GM12874 (cell line): Measurements from ENCODE around the gene TREML1.

Source experiments
- CTCF ChIP-seq: IDR thresholded peaks from 2 replicates; pipeline ENCODE4 v1.5.1; 2011; ENCODE audit warnings: low read depth, mild to moderate bottlenecking, control low read depth, low read length, moderate library complexity; ENCODE audit not compliant: insufficient read depth

The TREML1 gene

GRCh38 chr6:41175084-41175483 lies 20.9 kb upstream of the TREML1 start:
- no peak for TF ChIP-seq CTCF

- no peak for TF ChIP-seq CTCF
These were observed 20.5 kb upstream of the TREML1 start for GRCh38 chr6:41174610-41175009.

- no peak for TF ChIP-seq CTCF
These were observed 17.8 kb upstream of the TREML1 start for GRCh38 chr6:41171908-41172307.

GRCh38 chr6:41170547-41171160 lies 16.5 kb upstream of the TREML1 start:
- no peak for TF ChIP-seq CTCF

- TF ChIP-seq CTCF: no peak
These were observed 13.2 kb upstream of the TREML1 start for GRCh38 chr6:41167173-41167963.

- TF ChIP-seq CTCF: no peak
These were observed 10.5 kb upstream of the TREML1 start for GRCh38 chr6:41164551-41165120.

- TF ChIP-seq CTCF: no peak
These were observed 9.2 kb upstream of the TREML1 start for GRCh38 chr6:41163419-41163717.
